B cell (primary cell): ENCODE data around the gene TNRC6C. TPM values are rescaled to one million over a fixed set of nuclear protein-coding genes. Genes with fewer than 3 reads are reported as not detected.

ENCODE experiments used
- ATAC-seq: fragments of 200-7000 bp; cut with Tn5 transposase; one replicate; pipeline ENCODE4 v1.10.0; 2021; ENCODE audit warnings: low read depth, mild to moderate bottlenecking, moderate number of reproducible peaks, moderate library complexity
- CTCF ChIA-PET: fragments of 350-600 bp; sonication (Branson Sonifier 250); formaldehyde crosslinking; loops from one replicate; lab custom pipeline; 2021; ENCODE audit warnings: antibody characterized with exemption, inconsistent platforms; lab: Charles Lee
- POLR2A ChIA-PET: fragments of 350-600 bp; sonication (Branson Sonifier 250); formaldehyde crosslinking; loops from one replicate; lab custom pipeline; 2021; ENCODE audit warnings: antibody characterized with exemption; lab: Charles Lee
- DNase-seq: peaks from one replicate; pipeline ENCODE4 v3.0.0; 2013
- H2AFZ ChIP-seq: 2 replicates; pipeline ENCODE4 v1.6.1; 2012; ENCODE audit warnings: mild to moderate bottlenecking, low read depth, low read length; ENCODE audit not compliant: insufficient read depth, poor library complexity, severe bottlenecking
- H3K27ac ChIP-seq, 2 donors: 1 replicate in 1 of 2; 2 replicates in 1 of 2; pipeline ENCODE4 v1.5.1; 2012 to 2013; ENCODE audit warnings: low read length in 2 of 2, mild to moderate bottlenecking in 2 of 2, moderate library complexity in 1 of 2
- H3K27me3 ChIP-seq, 4 experiments: fragments of 200-600 bp in 1 of 4; sonication (generic) in 1 of 4; replicated peaks in 1 of 4; 1 replicate in 2 of 4; 2 replicates in 2 of 4; pipeline versions ENCODE4 v1.6.1 to v1.7.0; 2013 to 2016; ENCODE audit warnings: low read length in 3 of 4, mild to moderate bottlenecking in 2 of 4, mixed read lengths in 1 of 4, moderate library complexity in 1 of 4; ENCODE audit not compliant: insufficient read depth in 4 of 4, control insufficient read depth in 3 of 4; ENCODE audit errors: control extremely low read depth in 1 of 4
- H3K36me3 ChIP-seq, 2 experiments: replicated peaks in 1 of 2; 1 replicate in 1 of 2; 2 replicates in 1 of 2; pipeline versions ENCODE4 v1.6.1 to v1.7.1; 2013; ENCODE audit warnings: low read length in 1 of 2; ENCODE audit not compliant: insufficient read depth in 2 of 2, control insufficient read depth in 1 of 2; ENCODE audit errors: control extremely low read depth in 1 of 2, extremely low read depth in 1 of 2
- H3K4me1 ChIP-seq, 2 donors: fragments of 200-600 bp in 1 of 2; sonication (generic) in 1 of 2; 1 replicate in 1 of 2; 2 replicates in 1 of 2; pipeline versions ENCODE4 v1.5.1 to v1.6.1; 2013 to 2017; ENCODE audit warnings: low read length in 2 of 2; ENCODE audit not compliant: control insufficient read depth in 2 of 2, insufficient read depth in 2 of 2
- H3K4me2 ChIP-seq: replicated peaks from 2 replicates; pipeline ENCODE3; 2012; ENCODE audit warnings: mild to moderate bottlenecking, low read depth, low read length; ENCODE audit not compliant: poor library complexity, severe bottlenecking
- H3K4me3 ChIP-seq, 5 experiments: fragments of 200-600 bp in 1 of 5; sonication (generic) in 1 of 5; 1 replicate in 3 of 5; 2 replicates in 2 of 5; pipeline versions ENCODE4 v1.5.1 to v1.7.0; 2011 to 2016; ENCODE audit warnings: low read length in 4 of 5, mild to moderate bottlenecking in 4 of 5, low read depth in 2 of 5, control low read depth in 1 of 5, moderate library complexity in 1 of 5; ENCODE audit not compliant: insufficient read depth in 1 of 5; ENCODE audit errors: control extremely low read depth in 1 of 5, extremely low read depth in 1 of 5
- H3K79me2 ChIP-seq: fragments of 200-600 bp; sonication (generic); one replicate; pipeline ENCODE4 v1.6.0; 2016; ENCODE audit warnings: low read length; ENCODE audit not compliant: control insufficient read depth, insufficient read depth
- H3K9ac ChIP-seq: fragments of 200-600 bp; sonication (generic); 2 replicates; pipeline ENCODE4 v1.6.1; 2017; ENCODE audit warnings: mild to moderate bottlenecking, low read length, moderate library complexity
- H3K9me3 ChIP-seq, 3 donors: one replicate each; pipeline versions ENCODE4 v1.6.1 to v1.7.1; 2013; ENCODE audit warnings: low read length in 2 of 3; ENCODE audit not compliant: control insufficient read depth in 2 of 3, insufficient read depth in 1 of 3; ENCODE audit errors: control extremely low read depth in 1 of 3
- H4K20me1 ChIP-seq: 2 replicates; pipeline ENCODE4 v1.6.0; 2012; ENCODE audit warnings: mild to moderate bottlenecking, low read length; ENCODE audit not compliant: insufficient read depth, control insufficient read depth, poor library complexity, severe bottlenecking
- H3K27ac Mint-ChIP-seq: one replicate; pipeline ENCODE4 v1.8.0; 2021; ENCODE audit warnings: mixed read lengths
- H3K27me3 Mint-ChIP-seq: one replicate; pipeline ENCODE4 v1.8.0; 2021; ENCODE audit warnings: mixed read lengths
- H3K4me1 Mint-ChIP-seq: one replicate; pipeline ENCODE4 v1.8.0; 2021; ENCODE audit warnings: mixed read lengths
- H3K4me3 Mint-ChIP-seq: one replicate; pipeline ENCODE4 v1.8.0; 2021; ENCODE audit warnings: mixed read lengths
- H3K9me3 Mint-ChIP-seq: one replicate; pipeline ENCODE4 v1.8.0; 2022; ENCODE audit warnings: mixed read lengths; ENCODE audit not compliant: insufficient read depth
- CTCF ChIP-seq: fragments of 200-600 bp; IDR thresholded peaks from one replicate; pipeline ENCODE4 v1.8.0; 2022; ENCODE audit warnings: antibody characterized with exemption, mild to moderate bottlenecking
- EZH2 ChIP-seq: IDR thresholded peaks from 2 replicates; pipeline ENCODE4 v1.6.1; 2012; ENCODE audit warnings: borderline replicate concordance, low read depth, mild to moderate bottlenecking, moderate library complexity, low read length; ENCODE audit not compliant: insufficient read depth, poor library complexity, severe bottlenecking
- intact Hi-C: fragments of 100-400 bp; cut with micrococcal nuclease; formaldehyde crosslinking; loops from one replicate; pipeline ENCODE4 v1.10.0; 2022
- polyA plus RNA-seq: library from polyadenylated mRNA; depleted of rRNA; stranded (reverse); fragments of >200 nt; gene quantifications from 2 replicates; pipeline ENCODE4 v1.2.3, GENCODE V29; 2012
- total RNA-seq, 2 donors: library from RNA; stranded (reverse); fragments of 120-200 nt in 1 of 2; gene quantifications; 1 replicate in 1 of 2; 2 replicates in 1 of 2; pipeline versions ENCODE4 v1.2.3 to v1.2.4, GENCODE V29; 2013 to 2022

The TNRC6C gene
- total and polyA plus RNA-seq, 2 donors (not counting 1 experiment from before 2014, with no cell fraction given), result 3.9 to 63.8 TPM

GRCh38 chr17:78019367-78019975 is 61.0 kb downstream of the TNRC6C start:
- no peaks in the 10 kb centered on the region for H3K27me3 Mint-ChIP-seq
- Histone ChIP-seq H3K36me3 (peaks cover 2 to 5% of the 10 kb centered on the region in 2 experiments), H4K20me1 (peaks cover 3% of the 10 kb centered on the region), H3K9ac (no peak overlapping the region), H3K9me3 (no peaks in the 10 kb centered on the region), H3K4me1 (no peaks in the 10 kb centered on the region), H3K27ac (no peak overlapping the region), H3K4me3 (no peak overlapping the region), H2AFZ (no peak overlapping the region), H3K79me2 (peaks cover 9% of the 10 kb centered on the region), H3K4me2 (no peak overlapping the region), H3K27me3 (no peaks in the 10 kb centered on the region)
- ChIA-PET POLR2A (interaction anchor here (0.7 kb wide), 1 partner anchor 1239 kb away, joined by 3 read pairs; no protein-coding TSS in a partner anchor), CTCF (interaction anchor here (0.7 to 10.6 kb wide), 19 partner anchors 8 to 590 kb away, joined by 3 to 199 read pairs (median 5); no protein-coding TSS in a partner anchor)
- DNase-seq (peak; percentile 41), ATAC-seq (no peak)
- H3K4me1 Mint-ChIP-seq, result peaks cover 6% of the 10 kb centered on the region
- no peak overlapping the region for H3K27ac Mint-ChIP-seq
- no peak overlapping the region for H3K4me3 Mint-ChIP-seq
- intact Hi-C loops, result loop anchor here (1.0 kb wide), 1 partner anchor 232 kb away; no protein-coding TSS in a partner anchor
- no peak for TF ChIP-seq EZH2
- TF ChIP-seq CTCF, result peak; percentile 77
- no peaks in the 10 kb centered on the region for H3K9me3 Mint-ChIP-seq
